HAP-1 (cell line): ENCODE measurements around the gene PBLD.
"Not testable (repeated sequence)": the region's sequence is repeated elsewhere in the genome, so short reads cannot be mapped to it uniquely, and the experiment has no call there.

Experiments
- DNase-seq, 2 experiments: peaks; one replicate each; pipeline ENCODE4 v3.0.0-alpha.2; 2016 to 2020; ENCODE audit warnings: low spot score in 2 of 2
- H3K27me3 ChIP-seq: fragments of 250-450 bp; sonication (Bioruptor Pico); 2 replicates; pipeline ENCODE4 v1.5.1; 2020; ENCODE audit warnings: low read depth, mild to moderate bottlenecking, moderate library complexity
- H3K36me3 ChIP-seq: fragments of 250-450 bp; sonication (Bioruptor Pico); replicated peaks from 2 replicates; pipeline ENCODE4 v1.5.1; 2020; ENCODE audit warnings: mild to moderate bottlenecking
- H3K4me1 ChIP-seq: fragments of 250-450 bp; sonication (Bioruptor Pico); 2 replicates; pipeline ENCODE4 v1.5.1; 2020; ENCODE audit warnings: mild to moderate bottlenecking
- H3K4me3 ChIP-seq: fragments of 250-450 bp; sonication (Bioruptor Pico); 2 replicates; pipeline ENCODE4 v1.5.1; 2020; ENCODE audit warnings: mild to moderate bottlenecking, moderate library complexity
- H3K9me3 ChIP-seq: fragments of 250-450 bp; sonication (Bioruptor Pico); 2 replicates; pipeline ENCODE4 v1.5.1; 2020; ENCODE audit warnings: mild to moderate bottlenecking, moderate library complexity
- in situ Hi-C: fragments of 300-500 bp; cut with MboI; formaldehyde crosslinking; loops from 3 replicates; pipeline ENCODE4 v1.14.3; 2020; ENCODE audit warnings: low sequenced_read_pairs, inconsistent platforms, mixed read lengths

The PBLD gene

DNA sequence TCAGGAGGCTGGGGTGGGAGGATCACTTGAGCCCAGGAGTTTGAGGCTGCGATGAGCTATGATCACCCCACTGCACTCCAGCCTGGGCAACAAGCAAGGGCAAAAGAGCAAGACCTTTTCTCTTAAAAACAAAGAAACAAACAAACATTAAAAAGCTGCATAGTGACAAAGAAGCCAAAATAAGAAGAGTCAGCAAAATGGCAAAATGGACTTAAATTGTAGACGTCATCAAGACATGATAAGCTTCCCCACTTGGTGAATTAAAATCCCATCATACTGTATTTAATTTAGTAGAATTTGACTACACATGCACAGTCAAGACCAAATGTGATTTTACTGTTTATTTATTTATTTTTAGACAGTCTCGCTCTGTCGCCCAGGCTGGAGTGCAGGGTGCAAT lies 52.0 kb downstream of the PBLD start:
- in situ Hi-C loops: no loop called here
- Histone ChIP-seq H3K9me3 (peaks cover 2% of the 10 kb centered on the region), H3K4me1 (peaks cover 4% of the 10 kb centered on the region; the same call in 1 of the 2 replicates), H3K36me3 (no peaks in the 10 kb centered on the region; the same call in 1 of the 2 replicates), H3K27me3 (no peaks in the 10 kb centered on the region), H3K4me3 (no peak overlapping the region)
- no peak for DNase-seq

DNA sequence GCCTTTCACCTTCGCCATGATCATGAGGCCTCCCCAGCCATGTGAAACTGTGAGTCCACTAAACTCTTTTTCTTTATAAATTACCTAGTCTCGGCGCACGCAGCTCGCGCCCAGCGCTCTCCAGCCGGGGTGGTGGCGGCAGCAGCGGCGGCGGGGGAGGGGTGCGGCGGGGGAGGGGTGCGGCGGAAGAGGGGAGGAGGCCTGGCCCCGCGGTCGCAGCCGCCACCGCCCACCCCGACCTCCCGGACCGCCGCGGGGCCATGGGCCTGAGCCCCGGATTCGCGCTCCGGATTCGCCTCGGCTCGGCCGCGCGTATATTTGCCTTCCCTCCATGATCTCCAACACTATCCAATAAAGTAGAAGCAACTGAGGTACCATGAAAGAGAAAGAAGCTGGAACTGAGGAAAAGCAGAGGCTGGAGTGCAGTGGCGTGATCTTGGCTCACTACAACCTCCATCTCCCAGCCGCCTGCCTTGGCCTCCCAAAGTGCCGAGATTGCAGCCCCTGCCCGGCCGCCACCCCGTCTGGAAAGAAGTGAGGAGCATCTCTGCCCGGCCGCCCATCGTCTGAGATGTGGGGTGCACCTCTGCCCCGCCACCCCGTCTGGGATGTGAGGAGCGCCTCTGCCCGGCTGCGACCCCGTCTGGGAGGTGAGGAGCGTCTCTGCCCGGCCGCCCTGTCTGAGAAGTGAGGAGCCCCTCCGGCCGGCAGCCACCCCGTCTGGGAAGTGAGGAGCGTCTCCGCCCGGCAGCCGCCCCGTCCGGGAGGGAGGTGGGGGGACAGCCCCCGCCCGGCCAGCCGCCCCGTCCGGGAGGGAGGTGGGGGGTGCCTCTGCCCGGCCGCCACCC lies 53.6 kb downstream of the PBLD start:
- H3K36me3 ChIP-seq, H3K4me3 ChIP-seq, in situ Hi-C loops, DNase-seq, H3K9me3 ChIP-seq, H3K4me1 ChIP-seq, H3K27me3 ChIP-seq: not testable (repeated sequence)

DNA sequence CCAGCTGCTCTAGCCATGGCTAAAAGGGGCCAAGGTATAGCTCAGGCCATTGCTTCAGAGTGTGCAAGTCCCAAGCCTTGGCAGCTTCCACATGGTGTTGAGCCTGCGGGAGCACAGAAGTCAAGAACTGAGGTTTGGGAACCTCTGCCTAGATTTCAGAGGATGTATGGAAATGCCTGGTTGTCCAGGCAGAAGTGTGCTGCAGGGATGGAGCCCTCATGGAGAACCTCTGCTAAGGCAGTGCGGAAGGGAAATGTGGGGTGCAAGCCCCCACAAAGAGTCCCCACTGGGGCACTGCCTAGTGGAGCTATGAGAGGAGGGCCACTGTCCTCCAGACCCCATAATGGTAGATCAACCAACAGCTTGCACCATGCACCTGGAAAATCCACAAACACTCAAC lies 54.9 kb downstream of the PBLD start:
- H3K4me3 ChIP-seq, DNase-seq, H3K27me3 ChIP-seq, H3K36me3 ChIP-seq, H3K4me1 ChIP-seq, H3K9me3 ChIP-seq, in situ Hi-C loops: not testable (repeated sequence)

DNA sequence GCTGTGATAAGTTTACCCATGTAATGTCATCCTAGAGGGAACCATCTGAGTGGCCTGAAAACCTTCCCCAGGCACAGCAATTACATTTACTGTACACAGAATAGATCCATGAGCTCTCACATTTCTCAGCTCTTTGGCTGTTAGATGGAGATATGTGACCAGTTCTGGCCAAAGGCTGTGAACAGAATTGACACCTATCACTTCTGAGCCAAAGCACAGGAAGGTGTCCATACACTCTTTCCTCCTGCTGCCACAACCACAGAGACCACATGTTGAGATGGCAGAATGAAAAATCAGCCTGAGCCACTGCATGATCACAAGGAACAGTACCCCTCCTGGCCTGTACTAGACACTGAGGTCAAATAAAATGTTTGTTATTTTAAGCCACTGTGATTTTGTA lies 56.5 kb downstream of the PBLD start:
- in situ Hi-C loops: no loop called here
- Histone ChIP-seq H3K9me3 (peaks cover 2% of the 10 kb centered on the region), H3K36me3 (no peaks in the 10 kb centered on the region; the same call in 1 of the 2 replicates), H3K4me1 (peaks cover 5% of the 10 kb centered on the region), H3K27me3 (no peaks in the 10 kb centered on the region), H3K4me3 (no peak overlapping the region)
- DNase-seq: no peak

DNA sequence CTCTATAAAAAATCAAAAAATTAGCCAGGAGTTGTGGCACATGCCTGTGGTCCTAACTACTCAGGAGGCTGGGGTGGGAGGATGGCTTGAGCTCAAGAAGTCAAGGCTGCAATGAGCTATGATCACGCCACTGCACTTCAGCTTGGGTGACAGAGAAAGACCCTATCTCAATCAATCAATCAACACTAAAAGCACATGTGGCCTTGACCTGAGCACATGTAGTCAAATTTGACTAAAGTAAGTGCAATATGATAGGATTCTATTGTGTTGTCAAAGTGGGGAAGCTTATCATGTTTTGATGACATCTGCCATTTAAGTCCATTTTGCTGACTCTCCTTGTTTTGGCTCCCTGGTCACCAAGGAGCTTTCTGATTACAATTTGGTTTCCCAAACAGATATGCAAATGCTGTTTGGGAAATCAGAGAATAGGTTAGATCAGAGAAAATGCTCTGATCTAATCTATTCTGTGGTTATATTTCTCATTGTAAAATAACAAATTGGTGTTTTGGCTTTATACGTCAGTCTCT lies 57.1 kb downstream of the PBLD start:
- no peaks in the 10 kb centered on the region; the same call in 1 of the 2 replicates for H3K36me3 ChIP-seq
- peaks cover 2% of the 10 kb centered on the region for H3K9me3 ChIP-seq
- no peak for DNase-seq
- no peaks in the 10 kb centered on the region for H3K27me3 ChIP-seq
- in situ Hi-C loops: no loop called here
- no peak overlapping the region for H3K4me3 ChIP-seq
- H3K4me1 ChIP-seq: peaks cover 5% of the 10 kb centered on the region

DNA sequence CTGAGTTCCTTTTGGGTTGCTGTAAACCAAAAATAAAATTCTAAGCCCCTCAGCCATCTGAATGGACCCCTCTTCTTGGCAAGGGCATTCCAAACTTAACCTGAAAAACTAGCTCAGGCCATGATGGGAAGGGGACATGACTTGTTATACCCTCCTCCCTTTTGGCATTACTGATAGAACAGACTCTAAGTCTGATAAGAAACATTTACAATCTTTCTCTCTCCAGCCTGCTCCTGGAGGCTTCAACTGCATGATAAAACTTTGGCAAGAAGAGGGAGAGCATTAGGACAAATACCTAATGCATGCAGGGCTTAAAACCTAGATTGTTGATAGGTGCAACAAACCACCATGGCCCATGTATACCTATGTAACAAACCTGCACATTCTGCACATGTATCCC lies 59.9 kb downstream of the PBLD start:
- no peaks in the 10 kb centered on the region for H3K36me3 ChIP-seq
- no peak overlapping the region for H3K4me3 ChIP-seq
- H3K9me3 ChIP-seq: no peaks in the 10 kb centered on the region; the same call in 1 of the 2 replicates
- H3K27me3 ChIP-seq: no peaks in the 10 kb centered on the region
- no peak for DNase-seq
- in situ Hi-C loops: no loop called here
- peaks cover 5% of the 10 kb centered on the region for H3K4me1 ChIP-seq

DNA sequence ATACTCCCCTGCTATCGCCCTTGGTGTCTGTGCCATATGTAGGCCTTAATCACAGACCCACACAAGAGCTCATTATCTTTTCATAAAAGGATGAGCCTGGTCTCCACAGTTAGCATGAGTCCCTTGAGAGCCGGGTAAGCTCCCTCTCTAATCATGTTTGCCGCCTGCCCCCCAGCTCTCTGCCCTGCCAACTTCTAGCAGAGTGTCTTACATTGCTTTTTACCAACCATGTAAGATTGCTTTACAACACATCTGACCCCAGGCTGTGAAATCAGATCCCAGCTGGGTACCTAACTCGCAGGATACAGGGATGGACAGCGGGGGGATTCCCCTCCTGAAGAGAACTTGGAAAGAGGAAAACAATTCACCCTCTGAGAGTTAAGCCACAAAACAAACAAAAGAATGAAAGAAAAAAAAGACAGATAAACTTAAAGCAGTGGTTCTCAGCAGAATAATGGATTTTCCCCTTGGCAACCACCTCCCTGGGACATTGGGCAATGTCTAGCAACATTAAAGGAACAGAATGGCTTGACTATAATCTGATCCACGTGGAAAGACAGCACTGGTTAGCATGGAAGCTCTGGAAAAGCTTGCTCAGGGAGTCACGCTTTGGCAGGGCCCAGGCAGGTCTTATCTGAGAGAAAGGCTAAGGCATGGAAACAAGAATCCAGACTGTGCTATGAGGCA lies 61.4 kb downstream of the PBLD start:
- no peaks in the 10 kb centered on the region for H3K9me3 ChIP-seq
- H3K4me1 ChIP-seq: peaks cover 5% of the 10 kb centered on the region
- H3K36me3 ChIP-seq: no peaks in the 10 kb centered on the region
- no peaks in the 10 kb centered on the region for H3K27me3 ChIP-seq
- in situ Hi-C loops: no loop called here
- no peak overlapping the region for H3K4me3 ChIP-seq
- DNase-seq: peak; percentile 53 to 60

DNA sequence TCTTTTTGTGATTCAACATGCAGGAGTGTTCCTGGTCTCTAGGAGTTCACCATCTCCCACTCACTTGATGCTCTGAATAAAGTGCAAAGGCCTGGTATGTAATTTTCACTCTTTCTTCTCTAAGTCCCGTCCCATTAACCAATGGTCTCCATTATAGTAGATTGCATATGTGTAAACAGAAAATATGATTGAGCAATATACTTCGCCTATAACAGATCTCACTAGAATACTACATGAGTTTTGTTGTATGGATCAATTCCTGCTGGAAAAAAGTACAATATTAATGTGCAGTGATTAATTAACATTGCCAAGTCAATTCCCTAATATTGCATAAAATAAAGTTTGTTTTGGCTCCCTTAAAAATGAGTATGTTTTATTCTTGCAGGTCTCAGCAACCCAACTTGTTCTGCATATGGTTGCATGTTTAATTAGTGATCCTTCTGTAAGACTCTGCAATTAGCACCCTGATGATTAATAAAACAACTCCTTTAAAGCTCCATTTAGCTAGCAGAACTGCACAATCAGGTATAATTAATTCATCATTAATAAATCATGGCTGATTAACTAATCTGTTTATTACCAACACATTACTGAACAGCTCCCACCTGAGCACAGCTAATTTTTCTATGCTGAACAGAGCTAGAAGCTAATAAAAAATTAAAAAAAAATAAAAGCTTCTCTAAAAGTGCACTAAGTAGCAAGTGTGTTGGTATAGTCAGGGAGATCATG lies 63.0 kb downstream of the PBLD start:
- peaks cover 5% of the 10 kb centered on the region for H3K4me1 ChIP-seq
- no peaks in the 10 kb centered on the region for H3K9me3 ChIP-seq
- H3K36me3 ChIP-seq: no peaks in the 10 kb centered on the region
- DNase-seq: no peak
- H3K4me3 ChIP-seq: no peak overlapping the region
- H3K27me3 ChIP-seq: no peaks in the 10 kb centered on the region
- in situ Hi-C loops: no loop called here

DNA sequence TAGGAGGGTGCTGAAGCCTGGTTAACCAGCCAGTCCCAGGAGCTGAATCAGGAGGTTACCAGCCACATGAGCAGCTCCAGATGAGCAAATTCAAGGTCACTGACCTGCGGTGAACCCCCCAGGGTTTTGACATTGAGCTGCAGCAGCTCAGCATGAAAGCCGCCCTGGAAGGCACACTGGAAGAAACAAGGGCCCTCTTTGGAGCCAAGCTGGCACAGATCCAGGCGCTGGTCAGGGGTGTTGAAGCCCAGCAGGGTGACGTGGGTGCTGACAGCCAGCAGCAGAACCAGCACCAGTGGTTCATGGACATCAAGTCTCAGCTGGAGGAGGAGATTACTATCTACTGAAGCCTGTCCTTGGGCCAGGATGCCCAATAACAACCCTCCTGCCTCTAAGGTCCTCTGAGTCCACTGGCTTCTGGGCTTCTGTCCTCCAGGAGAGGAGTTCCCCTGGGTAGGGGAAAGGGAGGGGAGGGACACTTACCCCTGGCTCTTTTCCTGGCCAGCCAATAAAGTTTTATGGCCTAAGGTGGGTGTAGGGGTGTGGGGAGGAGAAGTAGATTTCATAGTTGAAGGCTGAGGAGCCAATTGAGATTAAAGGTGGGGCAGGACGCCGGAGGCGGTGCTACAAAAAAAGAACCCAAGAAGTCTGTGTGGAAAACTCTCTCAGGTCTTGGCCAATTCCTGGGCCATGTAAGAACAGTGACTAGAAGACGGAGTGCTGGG lies 71.4 kb downstream of the PBLD start:
- Histone ChIP-seq H3K36me3 (no peaks in the 10 kb centered on the region), H3K27me3 (peaks cover 3% of the 10 kb centered on the region; the same call in 1 of the 2 replicates), H3K9me3 (no peaks in the 10 kb centered on the region), H3K4me3 (no peak overlapping the region), H3K4me1 (no peaks in the 10 kb centered on the region)
- in situ Hi-C loops: no loop called here
- DNase-seq: no peak

DNA sequence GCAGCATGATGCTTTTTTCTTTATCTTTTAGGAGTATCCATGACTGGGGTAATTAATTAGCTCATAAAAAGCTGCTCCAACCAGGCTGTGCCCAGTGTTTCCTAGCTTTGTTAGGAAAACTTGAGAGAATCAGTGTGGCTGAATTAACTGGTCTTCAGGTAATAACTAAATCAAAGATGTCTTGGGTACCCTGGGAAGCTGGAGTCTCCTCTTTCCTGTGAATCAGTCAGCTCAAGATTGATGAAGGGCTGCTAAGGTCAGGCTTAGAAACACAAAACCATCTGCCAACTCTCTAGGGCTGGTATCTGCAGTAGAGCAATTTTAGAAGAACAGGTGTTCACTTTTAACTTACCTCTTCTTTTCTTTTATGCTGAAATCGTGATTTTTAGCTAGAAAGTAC lies 79.4 kb downstream of the PBLD start:
- H3K4me1 ChIP-seq: no peaks in the 10 kb centered on the region
- DNase-seq: no peak
- no peaks in the 10 kb centered on the region for H3K36me3 ChIP-seq
- 0 out of 2 replicates have a peak, but pooled peaks cover 3% of the 10 kb centered on the region for H3K27me3 ChIP-seq
- no peak overlapping the region for H3K4me3 ChIP-seq
- in situ Hi-C loops: no loop called here
- H3K9me3 ChIP-seq: no peaks in the 10 kb centered on the region

DNA sequence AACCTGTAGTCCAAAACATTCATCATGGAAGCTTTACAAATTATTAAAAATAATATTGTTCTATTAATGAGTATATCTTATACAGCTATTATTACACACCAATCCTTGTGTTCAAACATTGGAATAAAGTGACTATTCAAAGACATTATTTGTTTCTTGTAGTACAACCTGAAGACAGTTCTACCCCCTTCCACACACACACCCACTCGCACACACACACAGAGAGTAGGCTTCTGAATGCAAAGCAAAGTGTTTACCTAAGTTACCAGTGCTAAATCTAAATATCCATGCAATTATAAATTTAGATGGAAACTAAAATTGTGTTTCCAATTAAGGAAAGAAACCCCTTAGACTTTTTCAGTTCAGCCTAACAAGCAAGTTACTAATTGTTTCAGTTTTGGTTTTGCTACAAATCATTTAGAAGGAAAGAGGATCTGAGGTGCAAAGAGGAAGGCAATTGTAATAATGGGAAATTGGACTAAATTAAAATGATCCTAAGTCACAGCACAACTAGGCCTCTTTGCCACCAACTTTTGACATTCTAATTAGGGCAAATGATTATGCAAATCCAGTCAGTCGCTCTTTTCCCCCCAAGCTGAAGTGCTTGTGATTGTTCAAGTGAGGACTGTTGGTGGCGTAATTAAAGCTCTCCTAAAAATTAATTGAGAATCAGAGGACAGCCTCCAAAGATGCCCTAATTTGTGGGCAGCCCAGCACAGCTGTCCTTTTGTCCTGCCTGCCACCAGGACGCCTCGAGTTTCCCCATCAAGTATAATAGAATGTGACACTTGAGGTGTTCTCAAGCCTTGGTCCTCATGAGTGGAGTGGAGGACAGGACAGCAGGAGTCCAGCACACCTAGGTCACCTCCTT lies 80.9 kb downstream of the PBLD start:
- in situ Hi-C loops: no loop called here
- Histone ChIP-seq H3K4me1 (no peaks in the 10 kb centered on the region), H3K4me3 (no peak overlapping the region), H3K9me3 (no peaks in the 10 kb centered on the region), H3K27me3 (no peaks in the 10 kb centered on the region), H3K36me3 (no peaks in the 10 kb centered on the region)
- no peak for DNase-seq

DNA sequence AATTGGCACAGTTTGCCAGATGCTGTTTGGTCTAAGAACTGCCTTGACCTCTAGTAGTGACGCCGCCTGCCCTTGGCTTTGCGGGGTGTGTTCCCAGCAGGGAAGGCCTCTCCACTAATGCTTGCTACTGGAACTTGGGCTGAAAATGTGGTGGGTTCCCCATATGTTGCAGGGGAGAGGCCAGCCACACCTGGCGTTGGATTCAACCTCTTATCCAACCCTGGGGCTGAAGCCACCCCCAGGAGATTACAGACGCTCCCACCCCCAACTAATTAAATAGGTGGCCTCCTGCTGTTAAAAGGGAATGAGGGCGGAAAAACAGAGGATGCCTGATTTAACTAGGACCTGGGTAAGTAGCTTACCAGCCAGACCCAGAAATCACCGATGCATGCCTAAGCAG lies 81.6 kb downstream of the PBLD start:
- in situ Hi-C loops: no loop called here
- H3K9me3 ChIP-seq: no peaks in the 10 kb centered on the region
- H3K27me3 ChIP-seq: no peaks in the 10 kb centered on the region
- no peak overlapping the region for H3K4me3 ChIP-seq
- H3K36me3 ChIP-seq: no peaks in the 10 kb centered on the region
- H3K4me1 ChIP-seq: no peaks in the 10 kb centered on the region
- DNase-seq: no peak
